Gastroesophageal sphincter (tissue), 4 donors: ENCODE data around the gene CSNK1E. TPM values are rescaled to one million over a fixed set of nuclear protein-coding genes. Genes with fewer than 3 reads are reported as not detected.

ENCODE experiments used
- ATAC-seq: fragments of 150-250 bp; one replicate; pipeline ENCODE4 v1.9.1; 2016; ENCODE audit warnings: mild to moderate bottlenecking, moderate library complexity
- H3K27ac ChIP-seq, 4 donors: fragments of 200-600 bp; sonication (generic) in 3 of 4; 1 replicate in 3 of 4; 2 replicates in 1 of 4; pipeline ENCODE4 v1.5.1; 2016 to 2019
- H3K27me3 ChIP-seq: fragments of 200-600 bp; sonication (generic); one replicate; pipeline ENCODE4 v1.5.1; 2019
- H3K36me3 ChIP-seq, 2 donors: fragments of 200-600 bp; sonication (generic); one replicate each; pipeline ENCODE4 v1.5.1; 2019; ENCODE audit warnings: control low read depth in 1 of 2
- H3K4me1 ChIP-seq, 3 donors: fragments of 200-600 bp; sonication (generic); 1 replicate in 2 of 3; 2 replicates in 1 of 3; pipeline ENCODE4 v1.5.1; 2016 to 2019; ENCODE audit warnings: control low read depth in 2 of 3
- H3K4me3 ChIP-seq, 2 donors: fragments of 200-600 bp; sonication (generic); one replicate each; pipeline ENCODE4 v1.5.1; 2019; ENCODE audit warnings: mild to moderate bottlenecking in 1 of 2, moderate library complexity in 1 of 2
- H3K9me3 ChIP-seq, 3 donors: fragments of 200-600 bp; sonication (generic); one replicate each; pipeline ENCODE4 v1.5.1; 2017 to 2019; ENCODE audit warnings: control low read depth in 2 of 3
- EP300 ChIP-seq: sonication (generic); formaldehyde crosslinking; IDR thresholded peaks from one replicate; pipeline ENCODE4 v1.6.1; 2017; ENCODE audit warnings: antibody characterized with exemption, mild to moderate bottlenecking
- POLR2A ChIP-seq, 2 donors: fragments of 450-650 bp; IDR thresholded peaks; one replicate each; pipeline ENCODE4 v1.6.1; 2017; ENCODE audit warnings: antibody characterized with exemption in 2 of 2, mild to moderate bottlenecking in 2 of 2, moderate library complexity in 1 of 2
- POLR2AphosphoS5 ChIP-seq: sonication (generic); formaldehyde crosslinking; IDR thresholded peaks from one replicate; pipeline ENCODE4 v1.6.1; 2017; ENCODE audit warnings: antibody characterized with exemption
- WGBS, 2 donors: methylation state at CpG; one replicate each; pipeline ENCODE4 v1.1.5; 2018; ENCODE audit warnings: low coverage in 1 of 2; 5-methylcytosine and 5-hydroxymethylcytosine counted together
- small RNA-seq, 4 donors: library from RNA; depleted of rRNA; stranded (forward); fragments of <200 nt; gene quantifications; one replicate each; pipeline ENCODE3, GENCODE V24; 2016
- total RNA-seq, 4 donors: library from RNA; depleted of rRNA; stranded (reverse); fragments of >200 nt; gene quantifications; one replicate each; pipeline ENCODE4 v1.1.0, GENCODE V29; 2016
- TF ChIP-seq, protein P1 (sequence below), 4 experiments: fragments of 200-600 bp in 2 of 4; fragments of 450-650 bp in 2 of 4; sonication (generic) in 1 of 4; IDR thresholded peaks; one replicate each; pipeline ENCODE4 v1.5.1; 2017 to 2019; ENCODE audit warnings: antibody characterized with exemption in 4 of 4, mild to moderate bottlenecking in 2 of 4, moderate library complexity in 2 of 4

The CSNK1E gene
- total RNA-seq, 4 donors from 2014 or later, result 70.3 to 90.3 (median 80.0) TPM

GRCh38 chr22:38243007-38243765 is 74.0 kb downstream of the CSNK1E start:
- Histone ChIP-seq H3K36me3 (peaks cover 0 to 49% of the 10 kb centered on the region in 2 donors), H3K27me3 (no peaks in the 10 kb centered on the region), H3K9me3 (no peaks in the 10 kb centered on the region), H3K4me1 (peaks cover 0 to 79% (median 40%) of the 10 kb centered on the region in 3 donors), H3K4me3 (no peak overlapping the region), H3K27ac (peak overlapping the region in 3 of 4 donors; percentile 50 to 56 (median 55))
- WGBS, 2 donors, result 29 to 57% methylated on average over 1 to 5 of the region's 20 CpGs
- TF ChIP-seq, protein P1, sequence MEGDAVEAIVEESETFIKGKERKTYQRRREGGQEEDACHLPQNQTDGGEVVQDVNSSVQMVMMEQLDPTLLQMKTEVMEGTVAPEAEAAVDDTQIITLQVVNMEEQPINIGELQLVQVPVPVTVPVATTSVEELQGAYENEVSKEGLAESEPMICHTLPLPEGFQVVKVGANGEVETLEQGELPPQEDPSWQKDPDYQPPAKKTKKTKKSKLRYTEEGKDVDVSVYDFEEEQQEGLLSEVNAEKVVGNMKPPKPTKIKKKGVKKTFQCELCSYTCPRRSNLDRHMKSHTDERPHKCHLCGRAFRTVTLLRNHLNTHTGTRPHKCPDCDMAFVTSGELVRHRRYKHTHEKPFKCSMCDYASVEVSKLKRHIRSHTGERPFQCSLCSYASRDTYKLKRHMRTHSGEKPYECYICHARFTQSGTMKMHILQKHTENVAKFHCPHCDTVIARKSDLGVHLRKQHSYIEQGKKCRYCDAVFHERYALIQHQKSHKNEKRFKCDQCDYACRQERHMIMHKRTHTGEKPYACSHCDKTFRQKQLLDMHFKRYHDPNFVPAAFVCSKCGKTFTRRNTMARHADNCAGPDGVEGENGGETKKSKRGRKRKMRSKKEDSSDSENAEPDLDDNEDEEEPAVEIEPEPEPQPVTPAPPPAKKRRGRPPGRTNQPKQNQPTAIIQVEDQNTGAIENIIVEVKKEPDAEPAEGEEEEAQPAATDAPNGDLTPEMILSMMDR (IDR thresholded peaks at IDR 0.05), result no peak
- no peak for TF ChIP-seq POLR2A (IDR thresholded peaks at IDR 0.05)
- no peak for TF ChIP-seq POLR2AphosphoS5
- TF ChIP-seq EP300, result no peak
- no peak for ATAC-seq

DNA sequence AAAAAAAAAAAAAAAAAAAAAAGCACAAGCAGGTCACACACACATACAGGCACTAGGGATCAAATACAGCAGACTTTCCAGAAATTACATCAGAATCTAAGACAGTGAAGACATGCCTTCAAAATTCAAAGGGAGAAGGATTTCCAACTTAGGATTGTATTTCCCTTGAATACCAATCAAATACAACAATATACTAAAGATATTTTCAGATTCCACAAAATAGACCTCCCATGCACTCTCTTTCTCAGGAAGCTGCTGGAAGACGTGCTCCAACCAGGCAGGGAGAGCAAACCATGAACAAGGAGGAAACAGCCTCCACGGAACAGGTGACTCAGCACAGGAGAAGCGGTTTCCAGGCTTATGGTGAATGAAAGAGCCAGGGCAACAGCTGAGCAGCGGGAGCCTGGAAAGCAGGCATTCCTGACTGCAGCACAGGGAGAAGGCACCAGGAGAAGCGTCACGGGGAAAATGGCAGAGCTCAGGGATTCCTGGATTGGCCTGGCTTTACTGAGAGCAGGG is 76.4 kb downstream of the CSNK1E start:
- Histone ChIP-seq H3K27me3 (no peaks in the 10 kb centered on the region), H3K4me1 (peaks cover 0 to 71% (median 26%) of the 10 kb centered on the region in 3 donors), H3K36me3 (peaks cover 0 to 46% of the 10 kb centered on the region in 2 donors), H3K4me3 (no peak overlapping the region), H3K9me3 (no peaks in the 10 kb centered on the region), H3K27ac (peak overlapping the region in 2 of 4 donors; percentile 35 to 49)
- peak; percentile 46 for ATAC-seq
- 44 to 63% methylated on average over 3 to 6 of the region's 6 CpGs for WGBS, 2 donors
- TF ChIP-seq EP300, result no peak
- TF ChIP-seq, protein P1 (IDR thresholded peaks at IDR 0.05), result no peak

Small RNA genes lying within 50 kb of the gene (small RNA-seq; reads per million reads assigned to genes)
- gene RF00017, result 0 reads per million in 4 donors

Other genes starting within 250 kb of the CSNK1E start
- gene SLC16A8, start 233.2 kb downstream of the CSNK1E start, total RNA-seq, result not detected
- under 1 TPM in 1 of 4 donors, not detected in 3; 0.58 TPM for gene BAIAP2L2, start 206.7 kb downstream of the CSNK1E start, total RNA-seq
- gene PLA2G6, start 135.6 kb downstream of the CSNK1E start, total RNA-seq, result 10 to 100 TPM in 3 of 4 donors, 1 to 10 TPM in 1; 4.4 to 30.5 (median 22.0) TPM
- 10 to 100 TPM; 21.2 to 93.7 (median 51.2) TPM for gene MAFF, start 115.4 kb downstream of the CSNK1E start, total RNA-seq
- gene TMEM184B, start 44.4 kb downstream of the CSNK1E start, total RNA-seq, result 100 to 1,000 TPM in 1 of 4 donors, 10 to 100 TPM in 3; 52.0 to 108 (median 64.9) TPM
- gene KCNJ4, start 137.8 kb upstream of the CSNK1E start, total RNA-seq, result not detected
- 10 to 100 TPM in 1 of 4 donors, 1 to 10 TPM in 3; 2.6 to 19.7 (median 5.4) TPM for gene KDELR3, start 150.7 kb upstream of the CSNK1E start, total RNA-seq
- 100 to 1,000 TPM; 323 to 610 (median 490) TPM for gene DDX17, start 188.9 kb upstream of the CSNK1E start, total RNA-seq